WTC11 (cell line): ENCODE data around the gene TEAD1. TPM values are rescaled to one million over a fixed set of nuclear protein-coding genes. Genes with fewer than 3 reads are reported as not detected.

Source experiments
- ATAC-seq: fragments of 200-7000 bp; cut with Tn5 transposase; 2 replicates; pipeline ENCODE4 v1.10.0; 2021; ENCODE audit warnings: mild to moderate bottlenecking, moderate library complexity
- CTCF ChIA-PET: fragments of 300-600 bp; sonication (Branson Sonifier 250); formaldehyde crosslinking; loops from one replicate; lab custom pipeline; 2021; ENCODE audit warnings: antibody characterized with exemption; lab: Charles Lee
- POLR2A ChIA-PET: fragments of 350-600 bp; sonication (Branson Sonifier 250); formaldehyde crosslinking; loops from one replicate; lab custom pipeline; 2021; ENCODE audit warnings: antibody characterized with exemption; lab: Charles Lee
- DNase-seq: peaks from one replicate; pipeline ENCODE4 v3.0.0; 2021; ENCODE audit warnings: low spot score
- H3K27ac Mint-ChIP-seq: 2 replicates; pipeline ENCODE4 v1.8.0; 2021; ENCODE audit warnings: mixed read lengths
- H3K27me3 Mint-ChIP-seq: 2 replicates; pipeline ENCODE4 v1.8.0; 2021; ENCODE audit warnings: low read depth, mild to moderate bottlenecking, moderate library complexity, mixed read lengths
- H3K36me3 Mint-ChIP-seq: 2 replicates; pipeline ENCODE4 v1.8.0; 2021; ENCODE audit warnings: mixed read lengths
- H3K4me1 Mint-ChIP-seq: 2 replicates; pipeline ENCODE4 v1.8.0; 2022; ENCODE audit warnings: mixed read lengths
- H3K4me3 Mint-ChIP-seq: 2 replicates; pipeline ENCODE4 v1.8.0; 2021; ENCODE audit warnings: mild to moderate bottlenecking, moderate library complexity, mixed read lengths
- H3K9me3 Mint-ChIP-seq: 2 replicates; pipeline ENCODE4 v1.8.0; 2021; ENCODE audit warnings: mixed read lengths
- AR ChIP-seq: fragments of 250-450 bp; sonication (Bioruptor Pico); IDR thresholded peaks from 2 replicates; pipeline ENCODE4 v1.9.0; 2021; ENCODE audit warnings: mild to moderate bottlenecking
- ARID4B ChIP-seq: sonication (generic); formaldehyde crosslinking; IDR thresholded peaks from 2 replicates; pipeline ENCODE4 v1.8.0; 2023; ENCODE audit warnings: missing genetic modification reagents, mild to moderate bottlenecking, borderline replicate concordance
- ATF1 ChIP-seq: sonication (generic); formaldehyde crosslinking; IDR thresholded peaks from 2 replicates; pipeline ENCODE4 v1.8.1; 2023; ENCODE audit warnings: mild to moderate bottlenecking, moderate library complexity, missing genetic modification reagents
- ATF2 ChIP-seq: sonication (generic); formaldehyde crosslinking; IDR thresholded peaks from 2 replicates; pipeline ENCODE4 v1.8.1; 2022; ENCODE audit warnings: low read depth, missing genetic modification reagents, borderline replicate concordance
- ATF3 ChIP-seq: sonication (generic); formaldehyde crosslinking; conservative IDR thresholded peaks from 2 replicates; pipeline ENCODE4 v1.8.1; 2022; ENCODE audit warnings: mild to moderate bottlenecking, missing genetic modification reagents
- CBFB ChIP-seq: sonication (generic); formaldehyde crosslinking; IDR thresholded peaks from 2 replicates; pipeline ENCODE4 v1.8.1; 2022; ENCODE audit warnings: mild to moderate bottlenecking, low read depth, missing genetic modification reagents
- E2F4 ChIP-seq: sonication (generic); formaldehyde crosslinking; IDR thresholded peaks from 2 replicates; pipeline ENCODE4 v1.8.1; 2022; ENCODE audit warnings: low read depth, mild to moderate bottlenecking, moderate library complexity, missing genetic modification reagents, borderline replicate concordance
- ERG ChIP-seq: fragments of 250-450 bp; sonication (Bioruptor Pico); IDR thresholded peaks from 2 replicates; pipeline ENCODE4 v1.8.0; 2021; ENCODE audit warnings: mild to moderate bottlenecking
- FOXK1 ChIP-seq: sonication (generic); formaldehyde crosslinking; IDR thresholded peaks from 2 replicates; pipeline ENCODE4 v1.8.0; 2022; ENCODE audit warnings: mild to moderate bottlenecking, moderate library complexity, missing genetic modification reagents
- FOXP4 ChIP-seq: sonication (generic); formaldehyde crosslinking; IDR thresholded peaks from 2 replicates; pipeline ENCODE4 v1.8.0; 2022; ENCODE audit warnings: mild to moderate bottlenecking, missing genetic modification reagents
- JAZF1 ChIP-seq: fragments of 250-450 bp; sonication (Bioruptor Pico); IDR thresholded peaks from 2 replicates; pipeline ENCODE4 v1.9.0; 2021; ENCODE audit warnings: moderate library complexity, mild to moderate bottlenecking, inconsistent platforms
- JUN ChIP-seq: sonication (generic); formaldehyde crosslinking; IDR thresholded peaks from 2 replicates; pipeline ENCODE4 v1.8.0; 2023; ENCODE audit warnings: mild to moderate bottlenecking, missing genetic modification reagents
- KAT7 ChIP-seq: sonication (generic); formaldehyde crosslinking; IDR thresholded peaks from 2 replicates; pipeline ENCODE4 v1.8.1; 2023; ENCODE audit warnings: missing genetic modification reagents, mild to moderate bottlenecking, borderline replicate concordance
- PREB ChIP-seq: sonication (generic); formaldehyde crosslinking; IDR thresholded peaks from 2 replicates; pipeline ENCODE4 v1.8.1; 2022; ENCODE audit warnings: mild to moderate bottlenecking, missing genetic modification reagents, moderate library complexity, borderline replicate concordance
- SMAD3 ChIP-seq: sonication (generic); formaldehyde crosslinking; IDR thresholded peaks from 2 replicates; pipeline ENCODE4 v1.8.0; 2022; ENCODE audit warnings: missing genetic modification reagents, mild to moderate bottlenecking, borderline replicate concordance
- TEAD1 ChIP-seq: sonication (generic); formaldehyde crosslinking; IDR thresholded peaks from 2 replicates; pipeline ENCODE4 v1.8.0; 2022; ENCODE audit warnings: mild to moderate bottlenecking, missing genetic modification reagents
- TP53 ChIP-seq: sonication (generic); formaldehyde crosslinking; IDR thresholded peaks from 2 replicates; pipeline ENCODE4 v1.8.1; 2023; ENCODE audit warnings: mild to moderate bottlenecking, missing genetic modification reagents
- USF2 ChIP-seq: sonication (generic); formaldehyde crosslinking; IDR thresholded peaks from 2 replicates; pipeline ENCODE4 v1.8.1; 2023; ENCODE audit warnings: mild to moderate bottlenecking, missing genetic modification reagents, moderate library complexity
- ZNF317 ChIP-seq: sonication (generic); formaldehyde crosslinking; IDR thresholded peaks from 2 replicates; pipeline ENCODE4 v1.8.1; 2023; ENCODE audit warnings: low read depth, mild to moderate bottlenecking, moderate library complexity, missing genetic modification reagents, borderline replicate concordance
- total RNA-seq: library from RNA; stranded (reverse); gene quantifications from 3 replicates; pipeline ENCODE4 v1.2.3, GENCODE V29; 2021

Gene TEAD1
- total RNA-seq, 1 experiment from 2014 or later: 79.9 TPM

- ATAC-seq: no peak
Observed at GRCh38 chr11:12882670-12883069, 208.4 kb downstream of the TEAD1 start.

More at GRCh38 chr11:12882670-12883069, 208.4 kb downstream of the TEAD1 start:
- TF ChIP-seq AR (no peak), SMAD3 (CRISPR knock-in tag) (no peak), ARID4B (CRISPR knock-in tag) (no peak), ERG (no peak), FOXP4 (CRISPR knock-in tag) (no peak), CBFB (CRISPR knock-in tag) (no peak), PREB (CRISPR knock-in tag) (no peak), KAT7 (no peak), JUN (no peak), ATF1 (CRISPR knock-in tag) (no peak), ATF2 (no peak), TEAD1 (CRISPR knock-in tag) (no peak), ZNF317 (CRISPR knock-in tag) (no peak), FOXK1 (CRISPR knock-in tag) (no peak), E2F4 (CRISPR knock-in tag) (no peak), ATF3 (CRISPR knock-in tag) (no peak), TP53 (CRISPR knock-in tag) (no peak), JAZF1 (CRISPR knock-in tag) (no peak), USF2 (no peak)
- peaks cover 57% of the 10 kb centered on the region for H3K36me3 Mint-ChIP-seq
- H3K27ac Mint-ChIP-seq: no peak overlapping the region
- no peak for DNase-seq
- peaks cover 29% of the 10 kb centered on the region for H3K4me1 Mint-ChIP-seq
- no peaks in the 10 kb centered on the region for H3K27me3 Mint-ChIP-seq
- ChIA-PET POLR2A (no interaction called here), CTCF (interaction anchor here (0.8 kb wide), 1 partner anchor 405 kb away, joined by 3 read pairs; no protein-coding TSS in a partner anchor)
- 0 out of 2 replicates have a peak, but pooled peaks cover 3% of the 10 kb centered on the region for H3K9me3 Mint-ChIP-seq
- H3K4me3 Mint-ChIP-seq: no peak overlapping the region
